ENCODE measurements around the gene GIMAP4. TPM values are rescaled to one million over a fixed set of nuclear protein-coding genes. Genes with fewer than 3 reads are reported as not detected.
"Not testable (repeated sequence)": the region's sequence is repeated elsewhere in the genome, so short reads cannot be mapped to it uniquely, and the experiment has no call there.

GIMAP4 gene
- total RNA-seq, 1 donor, result not detected

- H3K4me3 ChIP-seq (ENCODE audit: low read depth, low read length), result no peak overlapping the region
- TF ChIP-seq CTCF (IDR thresholded peaks at IDR 0.05; ENCODE audit: insufficient read depth, low read depth, low read length), result no peak
- DNase-seq (ENCODE audit: low read depth), result no peak
Measured at GRCh38 chr7:150594805-150595204, 27.6 kb downstream of the GIMAP4 start.

- no peak overlapping the region for H3K4me3 ChIP-seq (ENCODE audit: low read depth, low read length)
- no peak for TF ChIP-seq CTCF (IDR thresholded peaks at IDR 0.05; ENCODE audit: insufficient read depth, low read depth, low read length)
- DNase-seq (ENCODE audit: low read depth), result no peak
Measured at GRCh38 chr7:150595361-150595760, 28.2 kb downstream of the GIMAP4 start.

- not testable (repeated sequence) for H3K4me3 ChIP-seq (ENCODE audit: low read depth, low read length); DNase-seq (ENCODE audit: low read depth)
Measured at GRCh38 chr7:150603600-150603999, 36.4 kb downstream of the GIMAP4 start.

- no peak overlapping the region for H3K4me3 ChIP-seq (ENCODE audit: low read depth, low read length)
- no peak for DNase-seq (ENCODE audit: low read depth)
- no peak for TF ChIP-seq CTCF (IDR thresholded peaks at IDR 0.05; ENCODE audit: insufficient read depth, low read depth, low read length)
Measured at GRCh38 chr7:150610233-150610632, 43.0 kb downstream of the GIMAP4 start.

GRCh38 chr7:150612925-150613324, 45.7 kb downstream of the GIMAP4 start:
- TF ChIP-seq CTCF (IDR thresholded peaks at IDR 0.05; ENCODE audit: insufficient read depth, low read depth, low read length), result no peak
- no peak overlapping the region for H3K4me3 ChIP-seq (ENCODE audit: low read depth, low read length)
- no peak for DNase-seq (ENCODE audit: low read depth)

GRCh38 chr7:150613880-150614279, 46.7 kb downstream of the GIMAP4 start:
- no peak for DNase-seq (ENCODE audit: low read depth)
- no peak overlapping the region for H3K4me3 ChIP-seq (ENCODE audit: low read depth, low read length)
- no peak for TF ChIP-seq CTCF (IDR thresholded peaks at IDR 0.05; ENCODE audit: insufficient read depth, low read depth, low read length)

- not testable (repeated sequence) for DNase-seq (ENCODE audit: low read depth); H3K4me3 ChIP-seq (ENCODE audit: low read depth, low read length)
Measured at GRCh38 chr7:150614426-150614825, 47.2 kb downstream of the GIMAP4 start.

- not testable (repeated sequence) for DNase-seq (ENCODE audit: low read depth)
Measured at GRCh38 chr7:150615221-150615755, 48.1 kb downstream of the GIMAP4 start.

GRCh38 chr7:150620061-150620460, 52.9 kb downstream of the GIMAP4 start:
- no peak overlapping the region for H3K4me3 ChIP-seq (ENCODE audit: low read depth, low read length)
- TF ChIP-seq CTCF (IDR thresholded peaks at IDR 0.05; ENCODE audit: insufficient read depth, low read depth, low read length), result no peak
- no peak for DNase-seq (ENCODE audit: low read depth)

More at GRCh38 chr7:150615221-150615755, 48.1 kb downstream of the GIMAP4 start:
- H3K4me3 ChIP-seq (ENCODE audit: low read depth, low read length), result not testable (repeated sequence)

All from fibroblast of villous mesenchyme (primary cell).